K562 (cell line): ENCODE measurements around the gene SLC26A2. TPM values are rescaled to one million over a fixed set of nuclear protein-coding genes. Genes with fewer than 3 reads are reported as not detected.
A peak's percentile ranks its signal among the peaks of the same experiment; 100 is the strongest.

Experiments used
- ATF1 ChIP-seq, 2 experiments: fragments of 450-650 bp in 1 of 2; IDR thresholded peaks; 2 replicates each; pipeline ENCODE4 v1.6.1; 2016; ENCODE audit warnings: missing compliant biosample characterization in 1 of 2, missing genetic modification characterization in 1 of 2
- CUX1 ChIP-seq: fragments of 200-800 bp; sonication (Bioruptor generic); IDR thresholded peaks from 2 replicates; pipeline ENCODE4 v1.6.1; 2016; ENCODE audit warnings: missing genetic modification characterization, missing compliant biosample characterization
- FOXM1 ChIP-seq, 2 experiments: fragments of 450-650 bp in 1 of 2; sonication (generic) in 1 of 2; formaldehyde crosslinking in 1 of 2; IDR thresholded peaks; 2 replicates each; pipeline versions ENCODE4 v1.6.1 to v1.9.0; 2017 to 2022; ENCODE audit warnings: low read depth in 2 of 2, mild to moderate bottlenecking in 2 of 2, missing genetic modification reagents in 1 of 2, moderate library complexity in 1 of 2
- KLF10 ChIP-seq: fragments of 250-450 bp; sonication (Bioruptor Pico); IDR thresholded peaks from 2 replicates; pipeline ENCODE4 v1.6.1; 2021; ENCODE audit warnings: matching md5 sums
- LCOR ChIP-seq: sonication (generic); formaldehyde crosslinking; IDR thresholded peaks from 2 replicates; pipeline ENCODE4 v1.8.0; 2022; ENCODE audit warnings: mild to moderate bottlenecking, missing genetic modification reagents
- PTTG1 ChIP-seq: fragments of 450-650 bp; IDR thresholded peaks from 2 replicates; pipeline ENCODE4 v1.6.1; 2016; ENCODE audit warnings: low read depth, mild to moderate bottlenecking, missing genetic modification characterization, missing compliant biosample characterization
- SMARCA5 ChIP-seq: fragments of 450-650 bp; IDR thresholded peaks from 2 replicates; pipeline ENCODE4 v1.6.1; 2016
- ZBTB7A ChIP-seq: IDR thresholded peaks from 2 replicates; pipeline ENCODE4 v1.6.1; 2011; ENCODE audit warnings: low read depth, mild to moderate bottlenecking, low read length, moderate library complexity, borderline replicate concordance; ENCODE audit not compliant: control insufficient read depth
- polyA plus RNA-seq, 8 experiments: library from polyadenylated mRNA; depleted of rRNA in 4 of 8; stranded (reverse) in 5 of 8; unstranded in 3 of 8; fragments of >200 nt; fragmentation: Nextera tagmentation in 2 of 8; fragmentation: Illumina TruSeq in 1 of 8; extraction: Ambion mirVana in 2 of 8; extraction: Trizol in 1 of 8; gene quantifications; 2 replicates each; pipeline versions ENCODE4 v1.2.1 to v1.2.3, GENCODE V29; 2011 to 2014; ENCODE audit warnings: inconsistent platforms in 1 of 8, missing spikeins in 1 of 8
- total RNA-seq, 7 experiments: library from RNA; depleted of rRNA in 6 of 7; stranded (reverse); fragments of >200 nt in 6 of 7; fragmentation: Illumina TruSeq in 2 of 7; extraction: Trizol in 2 of 7; gene quantifications; 2 replicates each; pipeline versions ENCODE4 v1.2.1 to v1.2.3, GENCODE V29; 2011 to 2021; ENCODE audit warnings: low replicate concordance in 1 of 7
- TF ChIP-seq, protein P1 (sequence below): fragments of 450-650 bp; IDR thresholded peaks from 2 replicates; pipeline ENCODE4 v1.6.1; 2018; ENCODE audit warnings: mild to moderate bottlenecking, low read depth; ENCODE audit not compliant: partially characterized antibody
- TF ChIP-seq, protein P2 (sequence below), 2 experiments: fragments of 450-650 bp in 1 of 2; sonication (generic) in 1 of 2; formaldehyde crosslinking; conservative IDR thresholded peaks; 2 replicates each; pipeline versions ENCODE4 v1.4.0 to v1.8.1; 2020 to 2022; ENCODE audit warnings: mild to moderate bottlenecking in 1 of 2, missing genetic modification reagents in 1 of 2
- TF ChIP-seq, protein P3 (sequence below), 2 experiments: fragments of 150-350 bp in 1 of 2; IDR thresholded peaks; 2 replicates each; pipeline ENCODE4 v1.6.1; 2012 to 2016; ENCODE audit warnings: low read depth in 2 of 2, low read length in 2 of 2, mild to moderate bottlenecking in 1 of 2, moderate library complexity in 1 of 2
- TF ChIP-seq, protein P4 (sequence below): fragments of 250-450 bp; sonication (Bioruptor Pico); IDR thresholded peaks from 2 replicates; pipeline ENCODE4 v1.8.0; 2022; ENCODE audit warnings: moderate library complexity, mild to moderate bottlenecking, inconsistent platforms

Gene SLC26A2
- total and polyA plus RNA-seq, 9 of the 15 experiments (the other 6 are each of a cell fraction or from before 2014, with no cell fraction given), result 1.1 to 6.3 (median 3.6) TPM

GRCh38 chr5:150001660-150002486, 41.3 kb downstream of the SLC26A2 start (continued):
- TF ChIP-seq CUX1 (CRISPR knock-in tag) (no peak), PTTG1 (tag) (no peak), ATF1 (CRISPR knock-in tag; IDR thresholded peaks at IDR 0.05) (no peak), ATF1 (tag; IDR thresholded peaks at IDR 0.05) (0 out of 2 replicates have a peak, but pooled peaks have one; percentile 14), LCOR (no peak), ZBTB7A (no peak), KLF10 (CRISPR knock-in tag) (no peak), SMARCA5 (no peak), FOXM1 (IDR thresholded peaks at IDR 0.05; ENCODE audit: low read depth) (no peak), FOXM1 (CRISPR knock-in tag; IDR thresholded peaks at IDR 0.05; ENCODE audit: low read depth) (no peak)
- TF ChIP-seq, protein P1, sequence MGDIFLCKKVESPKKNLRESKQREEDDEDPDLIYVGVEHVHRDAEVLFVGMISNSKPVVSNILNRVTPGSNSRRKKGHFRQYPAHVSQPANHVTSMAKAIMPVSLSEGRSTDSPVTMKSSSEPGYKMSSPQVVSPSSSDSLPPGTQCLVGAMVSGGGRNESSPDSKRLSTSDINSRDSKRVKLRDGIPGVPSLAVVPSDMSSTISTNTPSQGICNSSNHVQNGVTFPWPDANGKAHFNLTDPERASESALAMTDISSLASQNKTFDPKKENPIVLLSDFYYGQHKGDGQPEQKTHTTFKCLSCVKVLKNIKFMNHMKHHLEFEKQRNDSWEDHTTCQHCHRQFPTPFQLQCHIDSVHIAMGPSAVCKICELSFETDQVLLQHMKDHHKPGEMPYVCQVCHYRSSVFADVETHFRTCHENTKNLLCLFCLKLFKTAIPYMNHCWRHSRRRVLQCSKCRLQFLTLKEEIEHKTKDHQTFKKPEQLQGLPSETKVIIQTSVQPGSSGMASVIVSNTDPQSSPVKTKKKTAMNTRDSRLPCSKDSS, result no peak
- TF ChIP-seq, protein P2, sequence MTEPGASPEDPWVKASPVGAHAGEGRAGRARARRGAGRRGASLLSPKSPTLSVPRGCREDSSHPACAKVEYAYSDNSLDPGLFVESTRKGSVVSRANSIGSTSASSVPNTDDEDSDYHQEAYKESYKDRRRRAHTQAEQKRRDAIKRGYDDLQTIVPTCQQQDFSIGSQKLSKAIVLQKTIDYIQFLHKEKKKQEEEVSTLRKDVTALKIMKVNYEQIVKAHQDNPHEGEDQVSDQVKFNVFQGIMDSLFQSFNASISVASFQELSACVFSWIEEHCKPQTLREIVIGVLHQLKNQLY (CRISPR knock-in tag; conservative IDR thresholded peaks at IDR 0.05), result no peak
- TF ChIP-seq, protein P3, sequence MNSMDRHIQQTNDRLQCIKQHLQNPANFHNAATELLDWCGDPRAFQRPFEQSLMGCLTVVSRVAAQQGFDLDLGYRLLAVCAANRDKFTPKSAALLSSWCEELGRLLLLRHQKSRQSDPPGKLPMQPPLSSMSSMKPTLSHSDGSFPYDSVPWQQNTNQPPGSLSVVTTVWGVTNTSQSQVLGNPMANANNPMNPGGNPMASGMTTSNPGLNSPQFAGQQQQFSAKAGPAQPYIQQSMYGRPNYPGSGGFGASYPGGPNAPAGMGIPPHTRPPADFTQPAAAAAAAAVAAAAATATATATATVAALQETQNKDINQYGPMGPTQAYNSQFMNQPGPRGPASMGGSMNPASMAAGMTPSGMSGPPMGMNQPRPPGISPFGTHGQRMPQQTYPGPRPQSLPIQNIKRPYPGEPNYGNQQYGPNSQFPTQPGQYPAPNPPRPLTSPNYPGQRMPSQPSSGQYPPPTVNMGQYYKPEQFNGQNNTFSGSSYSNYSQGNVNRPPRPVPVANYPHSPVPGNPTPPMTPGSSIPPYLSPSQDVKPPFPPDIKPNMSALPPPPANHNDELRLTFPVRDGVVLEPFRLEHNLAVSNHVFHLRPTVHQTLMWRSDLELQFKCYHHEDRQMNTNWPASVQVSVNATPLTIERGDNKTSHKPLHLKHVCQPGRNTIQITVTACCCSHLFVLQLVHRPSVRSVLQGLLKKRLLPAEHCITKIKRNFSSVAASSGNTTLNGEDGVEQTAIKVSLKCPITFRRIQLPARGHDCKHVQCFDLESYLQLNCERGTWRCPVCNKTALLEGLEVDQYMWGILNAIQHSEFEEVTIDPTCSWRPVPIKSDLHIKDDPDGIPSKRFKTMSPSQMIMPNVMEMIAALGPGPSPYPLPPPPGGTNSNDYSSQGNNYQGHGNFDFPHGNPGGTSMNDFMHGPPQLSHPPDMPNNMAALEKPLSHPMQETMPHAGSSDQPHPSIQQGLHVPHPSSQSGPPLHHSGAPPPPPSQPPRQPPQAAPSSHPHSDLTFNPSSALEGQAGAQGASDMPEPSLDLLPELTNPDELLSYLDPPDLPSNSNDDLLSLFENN (IDR thresholded peaks at IDR 0.05; ENCODE audit: low read depth in 2 of 2, low read length in 2 of 2), result no peak
- TF ChIP-seq, protein P4, sequence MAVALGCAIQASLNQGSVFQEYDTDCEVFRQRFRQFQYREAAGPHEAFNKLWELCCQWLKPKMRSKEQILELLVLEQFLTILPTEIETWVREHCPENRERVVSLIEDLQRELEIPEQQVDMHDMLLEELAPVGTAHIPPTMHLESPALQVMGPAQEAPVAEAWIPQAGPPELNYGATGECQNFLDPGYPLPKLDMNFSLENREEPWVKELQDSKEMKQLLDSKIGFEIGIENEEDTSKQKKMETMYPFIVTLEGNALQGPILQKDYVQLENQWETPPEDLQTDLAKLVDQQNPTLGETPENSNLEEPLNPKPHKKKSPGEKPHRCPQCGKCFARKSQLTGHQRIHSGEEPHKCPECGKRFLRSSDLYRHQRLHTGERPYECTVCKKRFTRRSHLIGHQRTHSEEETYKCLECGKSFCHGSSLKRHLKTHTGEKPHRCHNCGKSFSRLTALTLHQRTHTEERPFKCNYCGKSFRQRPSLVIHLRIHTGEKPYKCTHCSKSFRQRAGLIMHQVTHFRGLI (CRISPR knock-in tag), result no peak
